COLO829 (cell line): ENCODE measurements around the gene CYP26A1.
A peak's percentile ranks its signal among the peaks of the same experiment; 100 is the strongest.

Source experiments
- DNase-seq: peaks from one replicate; pipeline ENCODE4 v3.0.0; 2012; ENCODE audit warnings: low spot score

Gene CYP26A1

GRCh38 chr10:93073539-93074146, at the start of gene CYP26A1:
Gene CYP26A1 (plus strand): TSS chr10:93073893. CDS start chr10:93073935, 42 bp downstream.
- DNase-seq: no peak

DNA sequence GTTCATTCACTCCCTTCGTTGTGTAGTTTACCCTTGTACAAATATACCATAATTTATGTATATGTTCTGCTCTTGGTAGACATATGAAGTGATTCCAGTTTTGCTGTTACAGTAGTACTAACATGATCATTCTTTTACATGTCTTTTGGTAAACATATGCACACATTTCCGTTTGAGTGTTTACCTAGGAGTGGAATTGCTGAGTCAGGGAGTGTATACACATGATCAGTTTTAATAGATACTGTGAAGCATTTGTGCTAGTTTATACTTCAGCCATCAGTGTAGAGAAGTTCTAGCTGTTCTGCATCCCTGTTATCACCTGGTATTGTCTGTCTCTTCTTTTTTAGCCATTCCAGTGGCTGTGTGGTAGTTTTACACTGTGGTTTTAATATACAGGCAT, 47.6 kb upstream of the CYP26A1 start:
- DNase-seq: no peak

DNA sequence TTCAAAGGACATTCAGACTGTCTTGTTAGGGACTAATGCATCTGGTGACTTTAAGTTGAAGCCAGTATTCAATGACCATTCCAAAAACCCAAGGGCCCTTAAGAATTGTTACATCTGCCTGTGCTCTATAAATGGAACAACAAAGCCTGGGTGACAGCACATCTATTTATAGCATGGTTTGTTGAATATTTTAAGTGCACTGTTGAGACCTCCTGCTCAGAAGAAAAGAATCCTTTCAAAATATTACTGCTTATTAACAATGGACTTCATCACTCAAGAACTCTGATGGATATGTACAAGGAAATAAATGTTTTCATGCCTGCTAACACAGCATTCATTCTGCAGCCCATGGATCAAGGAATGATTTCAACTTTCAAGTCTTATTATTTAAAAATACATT, 46.2 kb upstream of the CYP26A1 start:
- DNase-seq: no peak

DNA sequence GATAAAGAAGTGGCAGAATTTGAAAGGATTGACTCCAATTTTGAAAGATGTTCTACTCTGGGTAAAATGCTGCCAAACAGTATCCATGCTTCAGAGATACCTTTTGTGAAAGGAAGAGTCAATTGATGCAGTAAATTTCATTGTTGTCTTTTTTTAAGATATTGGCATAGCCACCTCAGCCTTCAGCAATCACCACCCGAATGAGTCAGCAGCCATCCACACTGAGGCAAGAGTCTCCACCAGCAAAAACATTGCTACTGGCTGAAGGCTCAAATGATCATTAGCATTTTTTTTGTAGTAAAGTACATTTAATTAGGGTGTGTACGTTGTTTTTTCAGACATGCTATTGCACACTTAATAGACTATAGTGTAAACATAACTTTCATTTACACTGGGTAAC, 44.8 kb upstream of the CYP26A1 start:
- no peak for DNase-seq

DNA sequence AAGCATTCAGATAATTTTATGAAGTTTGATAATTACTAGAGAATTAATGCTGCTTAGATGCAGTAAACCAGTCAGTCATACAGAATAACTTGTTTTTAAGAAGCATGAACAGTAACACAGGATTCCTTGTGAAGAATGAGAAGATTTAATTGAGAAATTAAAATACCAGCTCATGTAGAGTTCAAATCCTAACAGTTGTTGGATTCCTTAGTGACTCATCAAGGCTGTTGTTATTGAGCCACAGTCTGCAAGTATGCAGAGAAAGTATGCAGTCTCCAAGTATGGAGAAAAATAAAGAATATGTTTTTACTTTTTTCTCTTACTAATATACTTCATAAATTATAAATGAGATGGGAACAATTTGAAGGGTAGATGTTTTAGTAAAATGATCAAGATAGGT, 43.3 kb upstream of the CYP26A1 start:
- peak; percentile 63 for DNase-seq

DNA sequence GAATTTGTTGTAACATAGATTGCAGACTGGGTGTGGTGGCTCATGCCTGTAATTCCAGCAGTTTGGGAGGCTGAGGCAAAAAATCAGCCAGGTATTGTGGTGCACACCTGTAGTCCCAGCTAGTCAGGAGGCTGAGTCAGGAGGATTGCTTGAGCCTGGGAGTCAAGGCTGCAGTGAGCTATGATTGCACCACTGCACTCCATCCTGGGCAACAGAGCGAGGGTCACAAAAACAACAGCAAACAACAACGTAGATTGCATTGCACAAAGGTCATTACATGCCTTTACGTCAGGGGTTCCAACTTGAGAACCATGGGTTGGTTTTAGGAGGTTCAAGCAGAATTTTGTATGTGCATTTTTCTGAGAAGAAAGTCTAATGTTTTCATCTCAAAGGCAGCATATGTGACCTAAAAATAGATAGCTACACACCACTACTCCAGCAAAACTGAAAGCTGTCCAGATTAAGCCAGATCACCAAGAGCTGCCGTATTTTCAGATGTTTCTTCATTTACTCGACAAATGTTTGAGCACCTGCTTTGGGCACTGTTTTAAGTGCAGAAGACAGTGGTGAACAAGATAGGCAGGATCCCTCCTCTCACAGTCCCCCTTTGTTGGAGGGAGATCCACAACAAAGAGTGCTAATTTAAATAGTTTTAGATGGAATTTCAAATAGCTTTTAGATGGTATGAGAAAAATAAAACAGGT, 41.4 kb upstream of the CYP26A1 start:
- no peak for DNase-seq

- no peak for DNase-seq
Observed at GRCh38 chr10:93032809-93033137, 40.9 kb upstream of the CYP26A1 start.

DNA sequence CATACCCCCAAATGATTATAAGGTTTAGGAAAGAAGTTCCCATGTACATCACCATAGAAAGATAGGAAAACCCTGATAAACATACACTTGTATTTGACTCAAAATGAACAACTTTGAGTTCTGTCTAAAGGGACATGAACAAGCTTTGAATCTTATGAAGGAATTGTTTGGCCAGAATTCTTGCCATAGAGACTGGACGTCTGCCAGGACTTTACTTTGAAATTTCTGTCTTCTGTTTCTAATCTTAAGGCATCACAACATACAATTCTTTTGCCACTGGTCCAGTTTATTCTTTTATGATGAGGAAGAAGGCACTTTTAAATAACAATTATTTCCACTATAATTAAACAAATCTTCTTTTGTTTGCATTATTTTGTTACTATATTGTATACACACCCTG, 39.3 kb upstream of the CYP26A1 start:
- DNase-seq: no peak

- no peak for DNase-seq
Observed at GRCh38 chr10:93039110-93039509, 34.6 kb upstream of the CYP26A1 start.

DNA sequence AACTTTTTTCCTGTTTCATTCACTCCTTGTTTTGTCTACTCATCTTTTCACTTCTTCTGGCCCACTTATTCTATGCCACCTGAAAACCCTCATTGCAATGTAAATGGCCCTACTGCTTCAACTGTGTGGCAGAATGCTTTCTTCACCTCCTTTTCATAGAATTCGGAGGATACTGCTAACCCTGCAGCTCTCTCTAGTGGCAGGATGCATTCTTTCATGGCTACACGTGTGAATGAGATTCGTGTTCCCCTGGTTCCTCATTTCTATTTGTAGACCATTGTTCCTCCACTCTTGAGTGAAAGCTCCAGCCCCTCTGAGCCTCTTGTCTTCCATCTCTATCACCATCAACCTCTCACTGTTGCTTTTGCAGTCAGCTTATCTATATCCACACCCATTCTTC, 34.0 kb upstream of the CYP26A1 start:
- DNase-seq: peak; percentile 5

- no peak for DNase-seq
Observed at GRCh38 chr10:93054486-93054885, 19.2 kb upstream of the CYP26A1 start.

DNA sequence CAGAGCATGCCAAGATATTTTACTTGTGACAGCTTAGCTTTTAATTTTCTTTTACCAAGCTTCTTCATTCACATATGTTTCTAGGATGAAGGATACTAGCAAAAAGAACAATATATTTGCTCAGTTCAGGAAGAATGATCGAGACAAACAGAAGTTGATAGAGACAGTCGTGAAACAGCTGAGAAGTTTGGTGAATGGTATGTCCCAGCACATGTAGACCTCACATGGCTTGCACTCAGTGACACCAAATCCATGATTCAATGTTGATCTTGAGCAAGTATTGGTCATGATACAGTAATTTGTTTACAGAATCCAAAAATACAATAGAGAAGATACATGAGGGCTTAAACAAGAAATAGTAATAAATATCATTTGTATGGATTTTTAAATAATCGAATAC, 15.6 kb upstream of the CYP26A1 start:
- no peak for DNase-seq

GRCh38 chr10:93059975-93060886, 13.5 kb upstream of the CYP26A1 start, which contains the start of gene CYP26C1:
Gene CYP26C1 (plus strand): TSS chr10:93060798. CDS start chr10:93061264, 466 bp downstream.
- no peak for DNase-seq

- DNase-seq: no peak
Observed at GRCh38 chr10:93060887-93061593, 12.7 kb upstream of the CYP26A1 start.

- DNase-seq: no peak
Observed at GRCh38 chr10:93061594-93062513, 11.8 kb upstream of the CYP26A1 start.

DNA sequence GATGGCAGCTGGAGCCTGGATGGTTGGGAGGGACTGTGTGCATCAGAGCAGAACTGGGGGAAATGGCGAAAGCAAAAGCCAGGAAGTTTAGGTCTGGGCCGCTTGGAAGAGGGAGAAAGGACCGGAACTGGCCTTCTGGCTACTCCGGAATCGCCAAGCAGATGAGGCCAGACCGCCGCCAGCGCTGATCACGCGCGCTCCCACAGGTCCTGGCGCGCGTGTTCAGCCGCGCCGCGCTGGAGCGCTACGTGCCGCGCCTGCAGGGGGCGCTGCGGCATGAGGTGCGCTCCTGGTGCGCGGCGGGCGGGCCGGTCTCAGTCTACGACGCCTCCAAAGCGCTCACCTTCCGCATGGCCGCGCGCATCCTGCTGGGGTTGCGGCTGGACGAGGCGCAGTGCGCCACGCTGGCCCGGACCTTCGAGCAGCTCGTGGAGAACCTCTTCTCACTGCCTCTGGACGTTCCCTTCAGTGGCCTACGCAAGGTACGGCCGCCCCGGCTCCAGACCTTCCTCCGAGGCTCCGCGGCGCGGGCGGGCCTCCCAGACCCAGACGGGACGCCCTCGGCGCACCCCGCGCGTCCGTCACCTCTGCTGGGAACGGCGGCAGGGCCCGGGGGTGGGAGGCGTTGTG, 11.1 kb upstream of the CYP26A1 start:
- DNase-seq: no peak

GRCh38 chr10:93063144-93063976, 10.3 kb upstream of the CYP26A1 start:
- DNase-seq: no peak

DNA sequence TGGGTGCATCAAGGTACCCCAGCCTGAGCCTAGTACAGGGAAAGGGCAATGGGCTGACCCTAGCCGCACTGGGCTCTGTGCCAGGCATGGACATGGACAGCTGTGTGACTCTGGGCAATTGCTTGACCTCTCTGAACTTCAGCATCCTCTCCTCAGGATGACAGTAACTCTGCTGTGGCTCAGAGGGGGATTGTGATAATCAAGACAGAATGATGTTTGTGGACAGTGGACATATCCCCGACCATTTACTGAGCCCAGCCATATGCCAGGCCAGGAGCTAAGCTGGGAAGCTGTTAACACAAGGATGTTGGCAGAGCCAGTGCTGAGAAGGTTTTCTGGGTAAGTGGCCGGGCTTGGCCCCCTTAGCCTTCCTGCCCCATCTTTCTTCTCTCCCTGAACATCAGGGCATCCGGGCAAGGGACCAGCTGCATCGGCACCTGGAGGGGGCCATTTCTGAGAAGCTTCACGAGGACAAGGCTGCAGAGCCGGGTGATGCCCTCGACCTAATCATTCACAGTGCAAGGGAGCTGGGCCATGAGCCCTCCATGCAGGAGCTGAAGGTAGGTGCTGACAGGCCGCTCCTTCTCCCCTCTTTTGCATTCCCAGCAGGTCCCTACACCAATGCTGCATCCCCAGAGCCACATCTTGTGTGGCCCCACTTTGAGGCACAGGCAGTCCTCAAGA, 9.6 kb upstream of the CYP26A1 start:
- no peak for DNase-seq
